Osteocyte (in vitro differentiated cells): ENCODE measurements around the gene TMPRSS3. TPM values are rescaled to one million over a fixed set of nuclear protein-coding genes. Genes with fewer than 3 reads are reported as not detected.

Experiments used
- DNase-seq: peaks from one replicate; pipeline ENCODE4 v3.0.0; 2021; ENCODE audit warnings: mixed read lengths; ENCODE audit not compliant: unreplicated experiment; ENCODE audit errors: extremely low spot score
- H3K27ac Mint-ChIP-seq: one replicate; pipeline ENCODE4 v1.8.0; 2021; ENCODE audit warnings: mild to moderate bottlenecking, mixed read lengths; ENCODE audit not compliant: unreplicated experiment
- H3K27me3 Mint-ChIP-seq: one replicate; pipeline ENCODE4 v1.8.0; 2021; ENCODE audit warnings: mixed read lengths; ENCODE audit not compliant: unreplicated experiment
- H3K36me3 Mint-ChIP-seq: one replicate; pipeline ENCODE4 v1.8.0; 2021; ENCODE audit warnings: mixed read lengths; ENCODE audit not compliant: unreplicated experiment
- H3K4me1 Mint-ChIP-seq: one replicate; pipeline ENCODE4 v1.8.0; 2021; ENCODE audit warnings: mixed read lengths; ENCODE audit not compliant: unreplicated experiment
- H3K4me3 Mint-ChIP-seq: one replicate; pipeline ENCODE4 v1.8.0; 2021; ENCODE audit warnings: mild to moderate bottlenecking, moderate library complexity, mixed read lengths; ENCODE audit not compliant: unreplicated experiment
- H3K9me3 Mint-ChIP-seq: one replicate; pipeline ENCODE4 v1.8.0; 2021; ENCODE audit warnings: mixed read lengths; ENCODE audit not compliant: unreplicated experiment
- CTCF ChIP-seq: fragments of 200-600 bp; sonication (generic); IDR thresholded peaks from 2 replicates; pipeline ENCODE4 v1.5.0; 2021; ENCODE audit warnings: antibody characterized with exemption, mild to moderate bottlenecking, moderate library complexity
- total RNA-seq: library from RNA; stranded (reverse); gene quantifications from 2 replicates; pipeline ENCODE4 v1.2.1, GENCODE V29; 2021

Gene TMPRSS3
- total RNA-seq, 1 donor from 2014 or later = not detected

GRCh38 chr21:42365770-42366169, 30.1 kb downstream of the TMPRSS3 start:
- Mint-ChIP-seq H3K4me1 (no peaks in the 10 kb centered on the region), H3K4me3 (no peak overlapping the region), H3K36me3 (no peaks in the 10 kb centered on the region), H3K27ac (no peak overlapping the region), H3K27me3 (peaks cover 26% of the 10 kb centered on the region), H3K9me3 (no peaks in the 10 kb centered on the region)
- no peak for TF ChIP-seq CTCF
- DNase-seq = no peak

- no peak for TF ChIP-seq CTCF
- H3K9me3 Mint-ChIP-seq = no peaks in the 10 kb centered on the region
- H3K27ac Mint-ChIP-seq = no peak overlapping the region
- H3K4me1 Mint-ChIP-seq = no peaks in the 10 kb centered on the region
- no peaks in the 10 kb centered on the region for H3K36me3 Mint-ChIP-seq
- no peak for DNase-seq
- peaks cover 23% of the 10 kb centered on the region for H3K27me3 Mint-ChIP-seq
- H3K4me3 Mint-ChIP-seq = no peak overlapping the region
These were observed 31.5 kb downstream of the TMPRSS3 start for GRCh38 chr21:42364304-42364865.

GRCh38 chr21:42363312-42363711, 32.5 kb downstream of the TMPRSS3 start:
- H3K36me3 Mint-ChIP-seq = no peaks in the 10 kb centered on the region
- no peak overlapping the region for H3K27ac Mint-ChIP-seq
- TF ChIP-seq CTCF = no peak
- H3K27me3 Mint-ChIP-seq = peaks cover 18% of the 10 kb centered on the region
- no peak overlapping the region for H3K4me3 Mint-ChIP-seq
- H3K4me1 Mint-ChIP-seq = no peaks in the 10 kb centered on the region
- no peak for DNase-seq
- no peaks in the 10 kb centered on the region for H3K9me3 Mint-ChIP-seq

GRCh38 chr21:42362700-42363099, 33.2 kb downstream of the TMPRSS3 start:
- Mint-ChIP-seq H3K27ac (no peak overlapping the region), H3K36me3 (no peaks in the 10 kb centered on the region), H3K27me3 (peaks cover 14% of the 10 kb centered on the region), H3K9me3 (no peaks in the 10 kb centered on the region), H3K4me3 (no peak overlapping the region), H3K4me1 (no peaks in the 10 kb centered on the region)
- no peak for DNase-seq
- TF ChIP-seq CTCF = no peak

GRCh38 chr21:42362198-42362597, 33.7 kb downstream of the TMPRSS3 start:
- no peak for DNase-seq
- Mint-ChIP-seq H3K4me1 (no peaks in the 10 kb centered on the region), H3K9me3 (no peaks in the 10 kb centered on the region), H3K27ac (no peak overlapping the region), H3K27me3 (peaks cover 16% of the 10 kb centered on the region), H3K4me3 (no peak overlapping the region), H3K36me3 (no peaks in the 10 kb centered on the region)
- TF ChIP-seq CTCF = no peak
